ENCODE measurements around the gene IQCF5. TPM values are rescaled to one million over a fixed set of nuclear protein-coding genes. Genes with fewer than 3 reads are reported as not detected.

Gene IQCF5
- total RNA-seq = not detected in 2 replicates

DNA sequence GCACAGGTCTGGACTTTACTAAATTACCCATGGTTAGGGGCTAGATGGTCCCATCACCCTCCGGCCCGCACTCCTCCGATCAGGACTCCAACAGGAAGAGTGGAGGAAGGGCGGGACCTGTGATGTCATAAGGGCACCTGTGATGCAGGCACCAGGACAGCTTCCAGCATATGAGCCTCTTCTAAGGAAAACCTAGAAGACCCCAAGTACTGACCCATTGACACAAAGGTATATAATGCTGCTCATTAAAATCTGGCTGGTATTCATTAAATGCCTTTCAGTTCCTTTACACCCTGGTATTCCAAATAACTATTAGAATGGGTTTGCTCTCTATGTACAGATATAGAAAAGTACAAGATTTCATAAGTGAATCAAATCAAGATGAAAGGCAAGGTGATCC is at the start of gene IQCF5:
TSS of gene IQCF5 (minus strand) at position 101 of the 400 bp plus-strand sequence. CDS start at position 31, 70 bp downstream.

DNA sequence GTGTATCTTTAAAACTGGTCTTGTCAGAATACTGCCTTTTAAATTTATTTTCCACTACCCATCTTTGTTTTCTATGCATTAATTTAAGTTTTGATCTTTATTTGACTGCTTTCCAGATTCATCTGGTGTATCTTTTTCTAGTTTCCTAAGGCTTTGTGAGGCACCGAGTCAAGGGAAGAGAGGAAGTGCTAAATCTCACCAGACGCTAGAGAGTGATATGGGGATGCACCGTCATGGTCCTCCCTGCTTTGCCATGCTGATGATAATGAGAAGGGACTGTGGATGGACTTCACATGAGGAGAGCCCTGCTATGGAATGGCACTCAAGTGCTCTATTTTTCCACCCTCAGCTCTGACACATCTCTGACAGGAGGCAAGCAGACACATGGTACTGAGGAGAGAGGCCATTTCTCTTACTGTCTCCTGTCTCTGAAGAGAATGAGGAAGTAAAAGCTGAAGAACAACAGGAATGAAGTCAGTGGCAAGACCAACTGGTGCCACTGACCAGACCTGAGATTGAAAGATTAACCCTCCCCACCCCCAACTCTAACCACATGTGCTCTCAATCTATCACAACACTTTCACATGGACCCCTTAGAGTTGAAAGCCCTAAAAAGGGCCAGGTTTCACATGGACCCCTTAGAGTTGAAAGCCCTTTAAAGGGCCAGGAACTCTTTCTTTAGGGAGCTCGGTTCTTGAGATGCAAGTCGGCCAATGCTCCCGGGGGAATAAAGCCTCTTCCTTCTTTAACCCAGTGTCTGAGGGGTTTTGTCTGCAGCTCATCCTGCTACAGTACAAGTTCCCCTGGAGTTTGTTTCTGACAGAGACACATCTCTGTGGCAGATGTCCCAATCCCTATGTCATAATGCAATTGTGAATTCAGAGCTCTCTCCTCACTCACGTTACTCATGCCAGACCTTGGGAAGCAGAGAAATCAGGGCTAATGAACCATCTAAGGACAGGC is 14.4 kb downstream of the IQCF5 start, which contains the start of gene IQCF2:
TSS of gene IQCF2 (plus strand) at position 913 of the 963 bp plus-strand sequence. CDS start 52 bp downstream, outside the sequence.

Other genes starting within 250 kb of the IQCF5 start
- 66.4 and 78.0 TPM in 2 replicates for gene TEX264, start 204.3 kb downstream of the IQCF5 start, total RNA-seq
- gene GRM2, start 168.5 kb downstream of the IQCF5 start, total RNA-seq = under 0.01 and 1.6 TPM in 2 replicates
- not detected in 2 replicates for gene IQCF6, start 96.4 kb downstream of the IQCF5 start, total RNA-seq
- gene IQCF2, start 14.0 kb downstream of the IQCF5 start, total RNA-seq = not detected in 2 replicates
- not detected in 2 replicates for gene IQCF1, start 27.8 kb upstream of the IQCF5 start, total RNA-seq
- 21.1 and 23.0 TPM in 2 replicates for gene RRP9, start 66.3 kb upstream of the IQCF5 start, total RNA-seq
- gene PARP3, start 66.8 kb upstream of the IQCF5 start, total RNA-seq = 20.4 and 31.6 TPM in 2 replicates
- gene GPR62, start 79.8 kb upstream of the IQCF5 start, total RNA-seq = not detected in 2 replicates
- 27.5 and 50.2 TPM in 2 replicates for gene PCBP4, start 91.9 kb upstream of the IQCF5 start, total RNA-seq
- 43.5 and 44.7 TPM in 2 replicates for gene ABHD14B, start 98.4 kb upstream of the IQCF5 start, total RNA-seq
- gene ABHD14A, start 99.5 kb upstream of the IQCF5 start, total RNA-seq = 20.7 and 29.2 TPM in 2 replicates
- gene ACY1, start 107.9 kb upstream of the IQCF5 start, total RNA-seq = 52.7 and 73.5 TPM in 2 replicates
- 1,720 and 2,013 TPM in 2 replicates for gene RPL29, start 120.3 kb upstream of the IQCF5 start, total RNA-seq
- 12.2 and 17.1 TPM in 2 replicates for gene DUSP7, start 181.0 kb upstream of the IQCF5 start, total RNA-seq

Data from cardiac atrium fibroblast (primary cell).